TTC549 (cell line): ENCODE results near the gene CHCHD6.

Source experiments
- FAIRE-seq: peaks from 2 replicates; lab custom pipeline; 2012; peaks lifted over from hg19 to GRCh38; lab: Jason Lieb, UNC

CHCHD6 gene

DNA sequence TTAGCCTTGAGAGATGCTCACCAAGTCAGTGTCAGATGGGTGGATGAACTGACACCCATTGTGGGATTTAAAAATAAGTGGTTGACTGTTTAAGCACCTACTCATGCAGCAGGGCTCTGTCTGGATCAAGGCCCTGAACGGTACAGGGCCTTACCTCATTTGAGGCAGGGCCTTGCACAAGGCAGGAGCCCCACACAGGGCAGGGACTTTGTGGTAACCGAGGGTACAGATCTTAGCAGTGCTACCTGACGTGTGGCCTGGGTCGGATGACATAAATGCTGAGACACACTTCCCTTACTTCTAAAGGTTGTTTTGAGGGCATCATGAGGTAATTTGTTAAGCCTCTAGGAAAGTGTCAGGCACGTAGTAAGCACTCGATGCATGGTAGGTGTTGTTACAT, 219.4 kb downstream of the CHCHD6 start:
- FAIRE-seq, result no peak

DNA sequence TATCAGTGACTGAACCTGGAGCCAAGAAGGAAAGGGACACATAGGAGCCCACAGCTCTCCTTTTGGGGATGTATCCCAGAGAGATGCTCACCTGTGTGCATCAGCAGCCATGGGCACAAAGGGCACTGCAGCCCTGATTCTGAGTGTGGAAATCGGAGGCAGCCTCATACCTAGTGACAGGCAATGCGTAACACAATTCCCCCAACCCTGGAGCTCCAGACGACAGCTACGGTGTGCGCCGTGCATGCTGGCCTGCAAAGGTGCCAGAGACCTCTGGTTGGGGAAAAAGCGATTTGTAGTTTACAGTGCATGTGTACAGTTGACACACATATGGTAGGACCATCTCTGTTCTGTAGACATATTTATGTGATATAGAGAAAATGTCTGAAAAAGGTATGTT, 219.9 kb downstream of the CHCHD6 start:
- no peak for FAIRE-seq

DNA sequence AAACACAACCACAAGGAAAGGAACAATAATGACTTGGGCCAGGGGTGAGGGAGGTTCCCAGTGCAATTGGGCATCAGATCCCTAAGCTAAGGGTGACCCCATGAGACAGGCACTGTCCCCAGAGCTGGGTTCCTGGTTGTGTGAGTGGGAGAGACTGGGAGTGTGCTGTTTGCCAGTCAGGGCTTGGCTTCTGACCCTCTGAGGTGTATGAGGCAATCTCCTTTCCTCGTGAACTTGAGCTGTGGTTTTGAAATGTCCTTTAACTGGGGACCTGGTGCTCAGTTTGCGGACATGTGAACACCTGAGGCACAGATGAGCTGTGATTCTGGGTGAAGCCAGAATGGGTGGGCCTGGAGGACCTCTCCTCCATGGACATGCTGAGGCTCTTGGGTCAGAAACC, 220.4 kb downstream of the CHCHD6 start:
- no peak for FAIRE-seq

DNA sequence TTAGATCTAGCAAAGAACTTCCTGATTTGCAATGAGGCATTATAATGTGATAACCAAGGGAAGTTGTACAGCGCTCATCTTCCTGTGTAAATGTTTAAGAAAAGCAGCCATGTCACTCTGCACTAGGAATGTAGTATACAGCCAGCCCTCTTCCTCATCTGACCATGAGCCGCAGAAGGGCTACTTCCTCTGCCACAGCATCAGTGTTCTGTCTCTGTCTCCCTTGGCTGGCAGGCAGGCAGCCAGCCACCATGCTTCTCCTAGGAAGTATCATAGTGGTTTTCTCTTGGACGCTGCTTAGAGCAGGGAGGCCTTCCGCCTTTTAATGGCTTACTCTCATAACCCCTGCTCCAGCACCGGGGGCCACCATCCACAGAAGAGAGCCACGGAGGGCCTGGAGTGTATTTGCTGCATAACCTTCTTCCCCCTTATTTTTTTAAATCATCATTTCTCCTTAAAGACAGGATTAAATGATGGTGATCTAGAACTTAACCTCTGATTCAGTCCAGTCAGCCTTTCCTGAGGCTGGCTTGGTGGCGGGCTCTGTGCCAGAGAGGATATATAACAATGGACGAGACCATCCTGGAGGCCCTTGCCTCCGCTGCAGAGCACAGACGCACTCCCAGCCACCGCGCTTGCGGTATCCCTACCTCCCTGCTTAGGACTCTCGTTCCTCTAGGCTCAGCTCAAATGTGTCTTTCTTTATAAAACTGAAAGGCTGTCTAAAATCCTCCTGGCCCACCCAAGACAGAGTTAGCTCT, 221.6 kb downstream of the CHCHD6 start:
- no peak for FAIRE-seq

DNA sequence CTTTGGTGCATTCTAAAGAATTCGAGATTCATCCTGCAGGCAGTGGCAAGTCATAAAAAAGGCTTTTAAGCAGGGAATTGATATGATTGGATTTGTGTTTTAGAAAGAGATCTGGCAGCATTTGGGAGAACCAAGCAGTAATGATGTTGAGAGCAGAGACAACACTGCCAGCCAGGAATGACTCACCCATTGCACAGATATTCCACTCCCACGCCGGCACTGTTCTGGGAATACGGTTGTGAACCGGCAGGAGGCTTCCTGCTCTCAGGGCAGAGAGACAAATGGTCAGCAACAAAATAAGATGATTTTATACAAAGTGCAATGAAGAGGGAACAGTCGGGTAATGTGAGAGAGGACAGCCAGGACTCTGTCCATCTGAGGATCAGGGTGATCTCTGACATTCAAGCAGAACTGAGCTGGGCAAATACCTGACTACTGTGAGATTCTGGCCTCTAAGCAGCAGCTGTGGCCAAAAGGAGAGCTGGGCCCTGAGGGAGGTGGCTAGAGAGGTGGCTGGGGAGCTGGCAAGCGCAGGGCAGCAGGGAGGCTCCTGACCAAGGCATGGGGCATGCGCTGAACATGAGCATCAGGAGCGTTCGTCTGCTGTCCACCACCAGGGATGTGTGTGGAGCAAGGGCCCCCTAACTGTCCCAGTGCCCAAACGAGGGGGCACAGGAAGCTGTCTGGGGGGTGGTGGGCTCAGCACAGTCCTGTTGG, 222.8 kb downstream of the CHCHD6 start:
- FAIRE-seq, result no peak

DNA sequence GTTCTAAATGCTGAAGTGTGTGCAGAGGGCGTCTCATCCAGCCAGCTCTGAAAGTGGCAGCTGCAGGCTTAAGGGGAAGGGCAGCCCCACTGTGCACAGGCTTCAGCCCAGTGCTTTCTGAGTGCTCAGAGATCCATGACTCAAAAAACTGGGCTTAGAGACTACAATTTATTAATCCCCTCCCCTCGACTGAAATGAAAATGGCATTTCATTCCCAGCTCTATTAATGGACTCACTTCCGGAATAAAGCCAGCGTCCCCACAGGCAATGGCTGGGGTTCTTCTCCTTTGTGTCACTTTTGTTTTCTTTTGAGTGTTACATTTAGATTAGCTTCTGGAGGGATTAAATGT, 223.3 kb downstream of the CHCHD6 start:
- FAIRE-seq, result no peak

DNA sequence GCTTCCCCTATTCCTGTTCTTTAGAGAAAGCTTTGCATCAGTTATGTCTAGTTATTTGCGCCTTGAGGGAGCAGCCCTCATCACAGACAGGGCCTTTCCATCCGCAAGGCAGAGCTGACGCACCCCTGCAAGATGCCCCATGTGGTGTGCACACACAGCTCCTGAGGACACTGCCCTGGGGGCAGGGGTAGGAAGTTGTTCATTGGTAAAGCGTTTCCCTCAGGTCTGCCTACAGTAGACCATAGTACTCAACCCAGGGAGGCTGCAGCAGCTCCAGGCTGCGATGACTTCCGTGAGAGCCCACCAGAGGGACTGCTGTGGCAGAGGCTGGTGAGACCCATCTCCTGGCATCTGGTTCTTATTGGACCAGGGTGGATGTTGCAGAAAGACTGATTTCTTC, 223.8 kb downstream of the CHCHD6 start:
- FAIRE-seq, result no peak

DNA sequence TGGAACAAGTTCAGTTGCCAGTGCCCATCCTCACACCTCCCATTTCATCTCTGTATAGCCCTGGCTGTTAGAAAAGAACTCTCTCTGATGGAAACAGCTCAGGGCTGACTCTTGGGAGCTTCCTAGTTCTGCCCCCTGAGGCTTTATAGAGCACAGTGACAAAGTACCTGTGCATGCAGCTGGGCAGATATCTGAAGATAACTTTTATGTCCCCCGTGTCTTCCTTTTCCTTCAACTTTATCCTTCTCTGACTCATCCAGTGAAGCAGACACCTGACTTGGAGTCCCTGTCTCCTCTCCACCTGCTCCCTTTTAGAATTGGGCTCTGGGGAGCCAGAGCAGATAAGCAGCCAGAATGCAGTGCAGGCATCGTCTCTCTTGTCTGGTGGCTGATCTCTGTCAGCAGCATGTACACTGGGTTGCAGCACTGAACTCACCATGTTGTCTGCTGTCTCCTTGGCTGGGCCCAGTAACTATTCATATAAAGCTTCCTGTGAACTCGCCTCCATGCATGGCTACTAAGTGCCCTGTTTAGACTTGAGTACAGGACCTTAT, 225.0 kb downstream of the CHCHD6 start:
- FAIRE-seq, result no peak

DNA sequence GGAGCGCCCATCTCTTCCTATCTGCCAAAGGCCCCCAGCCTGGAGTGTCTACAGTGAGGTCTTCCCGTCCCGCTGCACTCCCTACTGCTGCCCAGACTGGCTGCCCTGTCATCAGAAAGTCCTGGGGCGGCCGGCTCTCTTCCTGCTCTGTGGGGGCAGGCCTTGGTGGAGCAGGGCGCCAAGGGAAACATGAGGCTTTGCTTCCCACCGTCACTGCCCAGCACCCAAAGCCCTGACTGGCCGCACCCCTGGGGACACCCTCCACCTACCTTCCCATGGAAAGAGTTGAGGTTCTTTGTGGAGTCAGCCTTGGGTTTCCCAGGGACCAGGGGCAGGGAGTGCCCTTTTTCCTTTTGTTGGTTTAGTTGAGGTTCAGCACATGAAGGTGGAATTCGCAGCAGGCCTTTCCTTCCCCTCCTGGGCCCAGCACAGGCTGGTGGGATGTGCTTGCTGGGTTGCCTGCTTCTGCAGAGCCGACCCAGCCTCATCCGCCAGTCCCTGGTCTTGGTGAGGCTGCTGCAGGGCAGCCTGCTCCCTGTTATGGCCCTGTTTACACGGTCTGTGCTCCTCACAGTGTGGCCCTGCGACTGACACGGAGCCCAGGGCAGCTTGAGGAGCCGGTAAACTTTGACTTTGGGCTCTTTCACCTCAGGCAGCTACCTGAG, 227.0 kb downstream of the CHCHD6 start:
- FAIRE-seq, result no peak

DNA sequence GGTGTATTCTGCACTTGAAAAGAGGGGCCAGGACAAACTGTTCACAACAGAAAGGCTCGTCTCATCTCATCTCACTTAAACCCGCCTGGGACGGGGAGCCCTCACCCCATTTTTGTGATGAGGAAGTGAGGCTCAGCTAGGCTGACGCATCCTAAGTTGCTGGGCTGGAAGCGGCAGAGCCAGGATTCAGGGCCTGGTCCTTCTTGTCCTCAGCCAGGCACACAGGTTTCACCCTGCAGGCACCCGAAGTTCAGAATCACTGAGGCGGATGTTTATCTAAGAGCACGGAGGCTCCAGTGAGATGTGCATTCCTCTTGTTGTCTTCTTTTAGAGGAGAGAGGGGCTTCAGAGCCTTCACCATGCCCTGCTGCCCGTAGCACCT, 227.8 kb downstream of the CHCHD6 start:
- FAIRE-seq, result no peak

DNA sequence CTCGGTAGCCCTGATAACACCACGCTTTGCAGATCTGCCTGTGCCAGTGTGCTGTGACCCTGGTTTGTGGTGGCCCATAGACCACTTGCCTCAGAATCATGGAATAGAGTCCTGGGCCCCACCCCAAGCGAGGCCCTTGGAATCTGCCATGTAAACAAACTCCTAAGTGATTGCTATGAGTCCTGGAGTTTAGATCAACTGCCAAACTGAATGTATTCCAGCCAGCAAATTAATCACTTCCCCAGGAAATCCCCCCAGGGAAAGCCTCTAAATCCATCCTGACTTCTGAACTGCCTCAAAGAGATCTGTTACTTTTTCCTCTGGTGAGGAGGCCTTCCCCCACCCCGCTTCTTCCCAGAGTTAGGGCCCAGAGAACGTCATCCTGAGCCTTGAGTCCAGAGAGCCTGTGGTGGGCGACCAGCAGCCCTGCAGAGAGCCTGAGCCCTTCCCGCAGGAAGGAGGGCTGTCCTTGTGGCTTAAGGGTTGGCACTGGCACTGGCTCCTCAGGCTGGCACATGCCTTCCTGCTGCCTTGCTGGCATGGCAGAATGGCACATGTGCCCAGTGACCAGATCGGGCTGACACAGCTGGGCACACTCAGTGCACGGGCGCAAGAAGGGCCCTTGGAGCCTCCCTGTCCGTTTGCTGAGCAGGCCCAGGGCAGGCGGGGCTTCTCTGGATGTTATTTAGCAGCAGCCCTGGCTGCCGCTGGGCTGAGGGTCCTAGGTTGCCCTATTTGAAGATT, 228.3 kb downstream of the CHCHD6 start:
- no peak for FAIRE-seq

DNA sequence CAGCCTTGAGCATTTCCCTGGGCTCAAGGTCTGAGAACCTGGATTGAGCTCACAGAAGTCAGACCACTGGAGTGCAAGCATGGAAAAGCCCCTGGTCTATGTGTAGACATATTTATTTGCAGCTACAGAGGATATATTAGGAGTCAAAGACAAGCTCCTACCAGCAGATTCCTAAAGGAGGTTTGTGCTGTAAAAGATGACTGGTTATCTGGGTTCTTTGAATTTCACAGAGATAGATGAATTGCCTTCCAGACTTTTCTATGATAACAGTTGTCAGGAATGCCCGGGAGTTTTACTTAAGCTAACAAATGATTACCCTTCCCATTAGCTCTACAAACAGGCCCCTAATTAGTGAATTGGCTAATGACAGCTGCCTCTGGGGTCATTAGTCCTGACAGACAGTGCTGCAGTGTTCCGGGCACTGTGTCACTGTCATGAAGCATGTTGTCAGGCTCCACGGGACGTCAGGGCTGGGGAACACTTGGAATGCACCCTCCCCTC, 230.0 kb downstream of the CHCHD6 start:
- no peak for FAIRE-seq

DNA sequence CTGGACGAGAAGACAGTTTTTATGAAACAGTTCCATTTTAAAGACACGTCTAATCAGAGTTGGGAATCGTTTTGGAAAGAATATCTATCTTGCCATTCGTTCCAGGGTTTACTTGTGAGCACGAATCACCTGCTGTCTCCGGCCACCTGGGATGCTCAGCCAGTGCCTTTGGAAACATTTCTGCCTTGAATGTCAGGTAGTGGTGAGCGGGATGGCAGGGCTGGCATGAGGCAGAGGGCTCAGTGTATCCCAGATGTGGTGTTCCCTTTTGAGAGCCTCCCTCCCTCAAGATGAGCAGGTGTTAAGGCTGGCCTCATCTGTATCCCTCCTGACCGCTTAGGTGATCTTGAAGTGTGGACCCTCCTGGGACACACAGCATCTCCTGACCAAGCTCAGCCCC, 231.0 kb downstream of the CHCHD6 start:
- FAIRE-seq, result no peak

DNA sequence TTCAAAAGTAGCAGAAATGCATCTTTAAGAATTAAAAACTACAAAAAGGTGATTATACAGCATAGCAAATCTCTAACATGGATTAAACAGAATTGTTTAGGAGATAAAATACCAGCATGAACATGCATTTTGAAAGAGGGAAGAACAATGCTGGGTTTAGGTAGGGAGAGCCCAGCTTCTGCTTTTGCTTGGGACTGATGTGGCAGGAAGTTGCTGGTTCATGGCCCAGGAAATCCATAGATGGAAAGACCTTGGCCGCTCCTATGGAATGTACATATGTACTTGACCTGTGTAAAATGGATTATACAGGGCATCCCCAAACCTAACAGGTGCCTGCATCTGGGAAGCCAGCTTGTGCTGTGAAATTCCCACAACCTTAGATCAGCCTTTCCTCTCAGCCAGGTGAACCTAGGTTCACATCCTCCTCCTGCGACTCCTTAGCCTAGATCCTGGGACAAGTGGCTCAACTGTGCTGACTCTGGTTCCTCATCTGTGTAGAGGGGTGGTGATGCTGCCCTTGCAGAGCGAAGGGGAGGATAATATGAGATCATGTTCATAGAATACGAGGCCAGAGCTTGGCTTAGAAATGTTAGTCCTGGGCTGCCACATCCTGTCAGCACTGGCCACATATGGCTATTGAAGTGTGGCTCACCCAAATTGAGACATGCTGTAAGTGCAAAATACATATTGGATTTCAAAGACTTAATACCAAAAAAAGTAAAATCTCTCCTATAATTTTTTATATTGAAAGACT, 231.9 kb downstream of the CHCHD6 start:
- no peak for FAIRE-seq

DNA sequence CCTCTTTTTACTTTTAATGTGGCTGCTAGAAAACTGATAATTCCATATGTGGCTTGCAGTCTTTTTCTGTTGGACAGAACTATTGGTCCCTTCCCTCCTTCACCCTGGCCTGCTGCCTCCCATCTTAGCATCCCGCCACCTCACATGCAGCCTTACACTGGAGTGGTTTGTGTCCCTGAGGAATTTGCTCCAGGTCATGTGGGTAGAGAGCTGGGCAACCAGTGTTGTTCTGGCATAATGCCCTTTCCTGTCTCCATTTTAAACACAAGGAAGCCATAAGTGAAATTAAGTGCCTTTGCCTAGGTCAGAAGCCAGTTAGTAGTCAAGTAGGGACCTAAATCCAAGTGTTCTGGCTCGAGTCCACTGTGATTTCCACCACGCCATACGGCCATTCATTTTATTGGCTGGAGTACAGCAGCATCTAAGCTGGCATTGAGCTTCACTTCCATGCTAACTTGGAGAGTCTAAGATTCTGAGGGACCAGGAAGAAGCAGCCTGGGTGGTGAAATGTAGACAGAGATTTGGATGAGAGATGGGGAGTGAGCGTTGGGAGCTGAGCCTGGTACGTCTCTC, 232.9 kb downstream of the CHCHD6 start:
- no peak for FAIRE-seq

DNA sequence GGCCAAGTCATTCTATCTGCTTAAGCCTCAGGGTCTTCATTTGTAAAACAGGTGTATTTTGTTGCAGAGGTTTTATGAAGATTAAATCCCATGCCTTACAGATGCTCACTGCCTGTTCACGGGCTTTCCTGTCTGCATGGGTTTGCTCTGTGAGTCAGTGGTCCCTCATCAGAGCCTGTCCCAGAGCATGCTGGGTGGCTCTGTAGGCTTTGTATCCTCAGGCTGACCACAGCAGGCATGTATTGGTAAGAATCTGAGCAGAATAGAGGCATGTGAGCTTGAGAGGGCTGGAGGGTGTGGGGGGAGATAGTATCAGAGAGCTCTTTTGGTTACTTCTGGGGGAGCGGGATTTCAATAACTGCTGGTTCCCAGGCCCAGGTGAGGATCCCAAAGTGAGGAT, 233.5 kb downstream of the CHCHD6 start:
- no peak for FAIRE-seq

DNA sequence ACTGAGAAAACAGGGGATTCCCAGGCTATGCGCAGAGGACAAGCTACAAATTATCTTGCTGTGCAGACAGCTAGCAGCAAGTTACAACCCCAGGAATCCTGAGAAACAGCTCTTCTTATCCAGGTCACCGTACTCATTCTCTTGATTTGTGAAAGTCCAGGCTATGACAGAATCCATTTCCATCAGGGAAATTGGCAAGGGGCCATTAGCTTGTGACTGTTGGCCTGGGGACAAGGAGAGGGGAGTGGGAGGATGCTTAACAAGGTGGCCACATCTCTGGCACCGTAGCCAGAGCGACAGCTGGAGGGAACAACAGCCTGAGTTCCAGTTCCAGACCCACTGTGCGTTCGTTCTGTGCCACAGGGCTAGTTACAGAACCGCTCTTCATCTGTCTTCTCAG, 233.9 kb downstream of the CHCHD6 start:
- no peak for FAIRE-seq

DNA sequence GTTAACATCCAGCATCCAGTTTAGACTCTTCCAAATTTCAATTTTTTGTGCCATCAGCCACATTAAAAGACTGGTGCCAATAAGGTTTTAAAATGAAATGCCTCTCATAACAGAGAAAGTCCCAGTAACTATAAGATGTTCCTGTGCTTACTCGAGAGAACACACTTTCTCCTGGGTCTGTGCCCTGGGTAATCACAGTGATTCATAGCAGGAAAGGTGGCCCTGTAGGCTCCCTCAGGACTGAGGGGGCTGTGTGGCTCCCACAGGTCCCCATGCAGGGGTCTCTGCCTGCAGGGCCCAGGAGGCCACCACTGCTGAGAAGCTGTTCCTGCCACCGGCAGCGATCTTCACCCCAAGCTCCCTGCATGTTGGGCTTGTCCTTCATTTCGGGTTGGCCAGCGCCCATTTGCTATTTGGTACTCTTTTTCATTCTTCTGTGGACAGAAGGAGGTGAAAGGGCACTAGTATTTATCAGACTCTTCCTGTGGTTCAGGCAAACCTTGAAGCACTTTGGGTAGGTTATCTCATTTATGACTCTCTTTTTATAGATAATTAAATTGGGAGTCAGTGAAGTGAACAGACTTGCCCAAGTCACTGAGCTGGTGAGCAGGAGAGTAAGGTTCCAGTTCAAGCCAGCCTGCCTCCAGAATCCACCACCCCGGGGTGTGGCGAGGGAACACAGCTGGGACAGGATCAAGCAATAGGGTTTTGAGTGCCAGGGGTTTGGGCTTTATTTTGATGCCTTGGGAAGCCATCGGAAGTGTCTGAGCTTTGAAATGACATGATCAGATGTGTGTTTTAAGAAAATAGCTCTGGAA, 234.7 kb downstream of the CHCHD6 start:
- FAIRE-seq, result no peak

DNA sequence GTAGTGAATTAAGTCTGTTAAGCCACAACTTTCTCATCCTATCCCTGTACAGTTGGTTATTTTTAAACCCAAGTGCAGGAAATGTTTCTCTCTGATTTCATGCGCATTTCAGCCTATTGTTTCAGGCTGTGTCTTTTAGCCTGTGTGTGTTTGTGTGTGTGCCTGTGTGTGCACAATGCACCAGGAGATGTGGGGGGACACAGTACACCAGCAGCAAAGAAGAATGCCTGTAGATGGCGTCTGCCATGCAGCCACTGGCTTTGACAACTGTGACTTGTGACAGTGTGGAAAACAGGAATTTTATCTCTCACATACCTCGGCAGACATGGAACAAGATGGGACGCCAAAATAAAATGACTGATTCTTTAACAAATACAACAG, 235.3 kb downstream of the CHCHD6 start:
- no peak for FAIRE-seq

DNA sequence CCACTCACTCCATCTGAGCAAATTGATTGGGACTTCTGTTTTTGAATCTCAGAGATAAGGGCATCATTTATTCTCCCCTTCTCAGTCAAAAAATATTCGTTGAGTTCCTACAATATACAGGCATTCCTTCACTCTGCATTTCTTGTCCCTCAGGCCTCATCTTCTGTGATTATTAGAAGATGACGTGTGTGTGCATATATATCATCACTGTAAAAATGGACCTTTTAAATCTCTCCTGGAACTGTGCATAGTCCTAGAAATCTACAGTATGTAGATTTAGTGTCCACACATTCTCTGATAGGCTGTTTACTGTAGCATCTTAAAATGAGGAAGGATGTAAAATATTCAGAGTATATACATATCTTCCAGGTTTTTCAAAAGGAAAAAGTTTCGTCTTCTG, 235.7 kb downstream of the CHCHD6 start:
- no peak for FAIRE-seq
